HS-27A (cell line): Measurements from ENCODE around the gene CEP72.

ENCODE experiments used
- DNase-seq: peaks from one replicate; pipeline ENCODE4 v3.0.0-alpha.2; 2012; ENCODE audit warnings: low read depth, missing footprints

CEP72 gene

GRCh38 chr5:639584-640213 lies 27.6 kb downstream of the CEP72 start:
- DNase-seq, result no peak

- DNase-seq, result no peak
Measured at GRCh38 chr5:640461-641330, 28.6 kb downstream of the CEP72 start.

- DNase-seq, result no peak
Measured at GRCh38 chr5:641331-641765, 29.2 kb downstream of the CEP72 start.

- no peak for DNase-seq
Measured at GRCh38 chr5:642481-642880, 30.3 kb downstream of the CEP72 start.

GRCh38 chr5:643351-643801 lies 31.2 kb downstream of the CEP72 start:
- DNase-seq, result no peak

- no peak for DNase-seq
Measured at GRCh38 chr5:643811-644271, 31.7 kb downstream of the CEP72 start.

GRCh38 chr5:644509-644908 lies 32.4 kb downstream of the CEP72 start:
- DNase-seq, result no peak

GRCh38 chr5:644971-645370 lies 32.8 kb downstream of the CEP72 start:
- DNase-seq, result no peak

GRCh38 chr5:645421-645820 lies 33.3 kb downstream of the CEP72 start:
- DNase-seq, result no peak

GRCh38 chr5:646396-647201 lies 34.5 kb downstream of the CEP72 start:
- DNase-seq, result no peak

- no peak for DNase-seq
Measured at GRCh38 chr5:647311-647710, 35.2 kb downstream of the CEP72 start.

- DNase-seq, result no peak
Measured at GRCh38 chr5:647727-648126, 35.6 kb downstream of the CEP72 start.

GRCh38 chr5:651296-652022 lies 39.3 kb downstream of the CEP72 start:
- DNase-seq, result no peak

GRCh38 chr5:652023-652515 lies 39.9 kb downstream of the CEP72 start:
- no peak for DNase-seq

- no peak for DNase-seq
Measured at GRCh38 chr5:652773-653350, 40.7 kb downstream of the CEP72 start.

GRCh38 chr5:654071-654778 lies 42.1 kb downstream of the CEP72 start:
- no peak for DNase-seq

GRCh38 chr5:655406-655805 lies 43.3 kb downstream of the CEP72 start:
- DNase-seq, result no peak

- no peak for DNase-seq
Measured at GRCh38 chr5:657570-657969, 45.4 kb downstream of the CEP72 start.

GRCh38 chr5:658103-658502 lies 46.0 kb downstream of the CEP72 start:
- DNase-seq, result no peak

GRCh38 chr5:659496-660263 lies 47.5 kb downstream of the CEP72 start:
- no peak for DNase-seq
